GM12873 (cell line): ENCODE data around the gene MAN2B1.

ENCODE experiments used
- TF ChIP-seq, protein P1 (sequence below): IDR thresholded peaks from 2 replicates; pipeline ENCODE4 v1.5.1; 2012; ENCODE audit warnings: low read depth, mild to moderate bottlenecking, moderate library complexity, low read length, control low read depth; ENCODE audit not compliant: insufficient read depth; ENCODE audit errors: missing control alignments

MAN2B1 gene

DNA sequence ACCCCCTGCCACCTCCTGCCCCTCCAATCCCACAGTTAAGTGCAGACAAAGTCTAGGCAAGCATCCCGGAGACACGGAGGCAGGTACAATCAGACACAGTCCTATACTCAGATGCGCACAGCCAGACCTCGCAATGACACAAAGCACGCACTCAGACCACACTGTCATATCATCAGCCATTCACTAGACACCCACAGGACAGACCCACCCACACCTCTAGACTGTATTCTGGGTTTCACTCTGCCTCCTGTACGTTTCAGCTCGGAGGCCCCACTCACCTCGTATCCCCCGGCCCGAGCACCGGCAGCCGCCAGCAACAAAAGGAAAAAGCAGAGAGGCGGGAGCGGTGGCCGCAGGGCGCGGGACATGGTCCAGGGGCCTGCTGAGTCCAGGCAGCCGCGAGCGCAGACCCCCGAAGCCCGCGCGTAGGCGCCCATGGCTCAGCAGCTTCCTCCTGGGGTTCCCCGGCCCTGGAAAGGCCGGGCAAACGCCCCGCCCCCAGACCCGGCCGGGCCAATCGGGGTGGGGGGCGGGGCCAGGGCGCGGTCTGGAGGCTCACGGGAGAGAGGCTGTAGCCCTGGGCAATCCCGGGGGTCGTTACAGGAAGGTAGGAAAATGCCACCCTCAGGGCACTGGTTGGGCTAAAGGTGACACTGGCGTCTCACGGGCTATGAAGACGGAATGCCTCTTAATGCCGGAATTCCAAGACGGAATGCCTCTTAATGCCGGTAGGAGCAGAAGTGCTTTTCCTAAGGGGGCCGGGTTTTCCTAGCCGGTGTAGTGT is at the start of gene MAN2B1, which contains the start of gene WDR83:
Gene MAN2B1, minus strand, starts transcription at position 478 of the 784 bp plus-strand sequence. Its CDS starts 41 bp downstream, at position 437.
Gene WDR83, plus strand, starts transcription at position 543 of the 784 bp plus-strand sequence. CDS start 2,984 bp downstream, outside the sequence.
- TF ChIP-seq, protein P1, sequence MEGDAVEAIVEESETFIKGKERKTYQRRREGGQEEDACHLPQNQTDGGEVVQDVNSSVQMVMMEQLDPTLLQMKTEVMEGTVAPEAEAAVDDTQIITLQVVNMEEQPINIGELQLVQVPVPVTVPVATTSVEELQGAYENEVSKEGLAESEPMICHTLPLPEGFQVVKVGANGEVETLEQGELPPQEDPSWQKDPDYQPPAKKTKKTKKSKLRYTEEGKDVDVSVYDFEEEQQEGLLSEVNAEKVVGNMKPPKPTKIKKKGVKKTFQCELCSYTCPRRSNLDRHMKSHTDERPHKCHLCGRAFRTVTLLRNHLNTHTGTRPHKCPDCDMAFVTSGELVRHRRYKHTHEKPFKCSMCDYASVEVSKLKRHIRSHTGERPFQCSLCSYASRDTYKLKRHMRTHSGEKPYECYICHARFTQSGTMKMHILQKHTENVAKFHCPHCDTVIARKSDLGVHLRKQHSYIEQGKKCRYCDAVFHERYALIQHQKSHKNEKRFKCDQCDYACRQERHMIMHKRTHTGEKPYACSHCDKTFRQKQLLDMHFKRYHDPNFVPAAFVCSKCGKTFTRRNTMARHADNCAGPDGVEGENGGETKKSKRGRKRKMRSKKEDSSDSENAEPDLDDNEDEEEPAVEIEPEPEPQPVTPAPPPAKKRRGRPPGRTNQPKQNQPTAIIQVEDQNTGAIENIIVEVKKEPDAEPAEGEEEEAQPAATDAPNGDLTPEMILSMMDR, result no peak

DNA sequence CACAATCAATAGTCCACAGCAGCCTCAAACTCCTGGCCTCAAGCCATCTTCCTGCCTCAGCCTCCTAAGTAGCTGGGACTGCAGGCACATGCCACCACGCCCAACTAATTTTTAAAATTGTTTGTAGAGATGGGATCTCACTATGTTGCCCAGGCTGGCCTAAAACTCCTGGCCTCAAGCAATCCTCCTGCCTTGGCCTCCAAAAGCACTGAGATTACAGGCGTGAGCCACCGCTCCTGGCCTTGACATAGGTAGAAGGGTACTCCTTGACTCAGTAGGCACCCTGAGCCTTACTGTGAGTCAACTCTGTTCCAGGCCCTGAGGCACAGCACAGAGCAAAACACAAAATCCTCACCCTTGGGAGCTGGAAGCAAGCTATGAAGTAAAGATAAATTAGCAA is 49.4 kb upstream of the MAN2B1 start:
- TF ChIP-seq, protein P1, result no peak

DNA sequence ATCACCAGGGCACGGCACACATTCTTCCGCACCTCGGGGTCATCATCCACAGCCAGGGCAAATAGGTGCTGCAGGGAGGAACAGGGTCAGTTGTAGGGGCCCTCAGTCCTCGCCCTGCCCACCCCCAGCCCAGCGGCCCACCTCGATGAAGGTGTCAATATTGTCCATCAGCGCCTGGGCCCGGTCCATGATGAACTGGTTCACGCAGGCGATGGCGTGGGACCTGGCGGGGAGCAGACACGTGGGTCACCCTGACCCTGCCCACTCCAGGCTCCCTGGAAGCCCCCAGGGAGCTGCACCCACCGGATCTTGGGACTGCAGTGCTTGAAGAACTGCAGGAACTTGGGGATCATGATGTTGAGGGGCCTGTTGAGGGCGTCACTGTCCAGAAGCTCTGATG is 48.6 kb upstream of the MAN2B1 start:
- TF ChIP-seq, protein P1, result no peak

DNA sequence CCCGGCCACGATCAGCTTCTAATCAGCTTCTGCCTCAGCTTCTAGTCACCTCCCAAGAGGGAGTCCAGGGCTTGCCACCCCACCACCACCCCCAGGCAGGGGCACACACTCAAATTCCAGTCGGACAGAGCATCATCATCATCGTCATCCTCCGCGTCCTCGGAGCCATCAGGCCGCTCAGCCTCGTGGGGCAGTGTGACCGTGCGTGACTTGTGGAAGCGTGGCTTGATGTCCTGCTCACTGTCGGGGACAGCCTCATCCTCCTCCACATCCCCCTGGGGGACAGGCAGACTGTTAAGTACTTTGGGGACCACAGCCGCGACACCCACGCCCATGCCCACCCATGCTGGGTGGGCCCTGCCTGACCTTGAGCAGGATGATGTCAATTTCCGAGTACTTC is 44.6 kb upstream of the MAN2B1 start:
- TF ChIP-seq, protein P1, result no peak

DNA sequence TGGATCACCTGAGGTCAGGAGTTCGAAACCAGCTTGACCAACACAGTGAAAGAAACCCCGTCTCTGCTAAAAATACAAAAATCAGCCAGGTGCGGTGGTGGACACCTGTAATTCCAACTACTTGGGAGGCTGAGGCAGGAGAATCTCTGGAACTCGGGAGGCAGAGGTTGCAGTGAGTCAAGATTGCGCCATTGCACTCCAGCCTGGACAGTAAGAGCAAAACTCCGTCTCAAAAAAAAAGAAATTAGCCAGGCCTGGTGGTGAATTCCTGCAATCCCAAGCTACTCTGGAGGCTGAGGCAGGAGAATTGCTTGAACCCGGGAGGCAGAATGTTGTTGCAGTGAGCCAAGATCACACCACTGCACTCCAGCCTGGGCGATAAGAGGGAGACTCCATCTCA is 42.1 kb upstream of the MAN2B1 start:
- TF ChIP-seq, protein P1, result no peak

DNA sequence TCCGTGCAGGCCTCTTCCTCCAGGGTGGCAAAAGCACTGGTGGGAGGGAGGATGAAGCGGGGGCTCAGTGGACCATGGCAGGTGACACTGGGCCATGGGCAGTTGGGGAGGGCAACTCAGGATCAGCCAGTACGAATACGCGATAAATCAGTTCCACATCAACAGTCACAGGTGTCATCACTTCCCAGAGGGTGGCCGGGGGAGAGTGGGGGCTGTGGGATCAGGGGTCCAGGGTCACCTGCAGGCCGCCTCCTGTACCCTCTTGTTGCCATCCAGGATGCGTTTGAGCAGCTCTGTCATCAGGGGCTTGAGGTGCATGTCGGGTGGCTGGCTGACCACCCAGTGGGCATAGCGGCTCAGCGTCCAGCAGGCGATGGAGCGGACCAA is 39.8 kb upstream of the MAN2B1 start:
- TF ChIP-seq, protein P1, result no peak

DNA sequence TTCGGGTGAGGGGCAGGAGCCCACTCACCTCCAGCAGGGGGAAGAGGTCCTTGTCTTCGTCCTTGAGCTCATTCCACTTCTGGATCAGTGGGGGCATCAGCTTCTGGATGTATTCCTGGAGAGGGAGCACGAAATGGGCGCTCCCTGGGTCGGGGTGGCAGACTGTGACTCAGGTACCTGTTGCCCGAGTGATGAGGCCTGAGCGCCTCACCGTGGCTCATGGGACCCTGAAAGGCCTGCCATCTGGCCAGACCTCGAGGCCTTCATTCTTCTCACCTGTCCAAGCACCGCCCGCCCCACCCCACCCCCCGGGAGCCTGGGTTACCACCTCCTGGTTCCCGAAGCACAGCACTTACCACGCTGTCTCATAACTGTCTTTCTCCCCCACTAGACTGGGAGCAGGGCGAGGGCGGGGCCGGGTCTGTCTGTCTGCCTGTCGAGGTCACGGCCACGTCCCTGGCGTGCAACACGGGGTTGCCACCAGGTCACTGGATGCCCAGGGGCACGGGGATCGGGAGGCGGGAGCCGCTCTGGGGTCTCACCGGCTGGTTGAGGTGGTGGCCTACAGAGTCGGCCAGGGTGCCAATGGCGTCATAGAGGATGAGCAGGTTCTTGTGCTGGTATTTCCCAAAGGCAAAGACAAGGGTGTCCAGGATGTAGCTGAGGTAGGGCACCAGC is 39.3 kb upstream of the MAN2B1 start:
- TF ChIP-seq, protein P1, result no peak
